HG02759 (cell line): ENCODE data around the gene SLC25A22.
A peak's percentile ranks its signal among the peaks of the same experiment; 100 is the strongest.

Source experiments
- ATAC-seq: cut with Tn5 transposase; IDR thresholded peaks from one replicate; pipeline ENCODE4 v1.9.1; 2021; ENCODE audit warnings: mild to moderate bottlenecking, moderate library complexity; ENCODE audit not compliant: unreplicated experiment

Gene SLC25A22

GRCh38 chr11:791658-792534 is 6.2 kb downstream of the SLC25A22 start:
- no peak for ATAC-seq

- ATAC-seq: no peak
Measured at GRCh38 chr11:790721-791564, 7.1 kb downstream of the SLC25A22 start.

- ATAC-seq: no peak
Measured at GRCh38 chr11:789943-790342, 8.1 kb downstream of the SLC25A22 start, which contains the start of gene CEND1. Gene CEND1, minus strand, starts transcription at chr11:790090. Its CDS starts 1,514 bp downstream, at chr11:788576.

- ATAC-seq: no peak
Measured at GRCh38 chr11:788953-789940, 8.8 kb downstream of the SLC25A22 start.

GRCh38 chr11:788009-788640 is 10.0 kb downstream of the SLC25A22 start:
- ATAC-seq: no peak

- no peak for ATAC-seq
Measured at GRCh38 chr11:787084-787675, 10.9 kb downstream of the SLC25A22 start.

GRCh38 chr11:786235-787083 is 11.6 kb downstream of the SLC25A22 start:
- no peak for ATAC-seq

- no peak for ATAC-seq
Measured at GRCh38 chr11:783581-784015, 14.5 kb downstream of the SLC25A22 start.

GRCh38 chr11:782264-783174 is 15.6 kb downstream of the SLC25A22 start:
- no peak for ATAC-seq

- ATAC-seq: no peak
Measured at GRCh38 chr11:779955-780532, 18.0 kb downstream of the SLC25A22 start.

- ATAC-seq: no peak
Measured at GRCh38 chr11:778976-779954, 18.8 kb downstream of the SLC25A22 start.

GRCh38 chr11:777288-778255 is 20.5 kb downstream of the SLC25A22 start, which contains the start of gene GATD1:
Gene GATD1, minus strand, starts transcription at chr11:777487. Its CDS starts 25 bp downstream, at chr11:777462.
- peak; percentile 83 for ATAC-seq

GRCh38 chr11:776561-777287 is 21.4 kb downstream of the SLC25A22 start:
- ATAC-seq: peak; percentile 43

GRCh38 chr11:776263-776560 is 21.9 kb downstream of the SLC25A22 start:
- ATAC-seq: no peak
